ENCODE measurements around the gene MRPL52. TPM values are rescaled to one million over a fixed set of nuclear protein-coding genes. Genes with fewer than 3 reads are reported as not detected.

The MRPL52 gene
- total RNA-seq, 5 donors from 2014 or later (not counting 1 experiment from before 2014, with no cell fraction given), result 36.5 to 70.1 (median 62.2) TPM

DNA sequence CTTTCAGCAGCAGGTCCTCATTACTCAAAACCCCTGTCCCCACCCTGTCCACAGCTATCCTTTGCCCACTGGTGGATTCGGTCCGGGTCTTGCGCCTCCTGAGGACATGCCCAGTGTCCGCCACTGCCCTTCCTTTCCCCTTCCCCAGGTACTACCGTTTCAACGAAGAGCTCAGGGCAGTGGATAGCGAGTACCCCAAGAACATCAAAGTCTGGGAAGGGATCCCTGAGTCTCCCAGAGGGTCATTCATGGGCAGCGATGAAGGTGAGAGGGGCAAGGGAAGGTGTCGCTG is 15.4 kb downstream of the MRPL52 start:
- Histone ChIP-seq H3K36me3 (ENCODE audit: control insufficient read depth in 2 of 2, extremely low read depth in 1 of 2, insufficient read depth in 1 of 2, low read length in 1 of 2) (no peaks in the 10 kb centered on the region), H3K27ac (ENCODE audit: low read length) (no peak overlapping the region), H3K4me3 (ENCODE audit: control insufficient read depth in 1 of 2, extremely low read depth in 1 of 2, low read length in 1 of 2) (no peak overlapping the region), H3K27me3 (replicated peaks in 1 of 2; ENCODE audit: control insufficient read depth in 2 of 2, extremely low read depth in 1 of 2, insufficient read depth in 2 of 2, low read length in 1 of 2) (peaks cover 0 to 80% of the 10 kb centered on the region in 2 experiments), H3K4me1 (ENCODE audit: control insufficient read depth in 1 of 2, extremely low read depth in 1 of 2, insufficient read depth in 2 of 2, low read length in 2 of 2) (no peaks in the 10 kb centered on the region), H3K9me3 (no peaks in the 10 kb centered on the region)
- 94% methylated on average over 5 of the region's 9 CpGs for WGBS (ENCODE audit: insufficient coverage)
- ATAC-seq (replicated peaks in 1 of 4), result no peak
- no peaks in the 10 kb centered on the region for H3K4me1 Mint-ChIP-seq
- no peak overlapping the region for H3K4me3 Mint-ChIP-seq
- no peaks in the 10 kb centered on the region for H3K9me3 Mint-ChIP-seq
- no peaks in the 10 kb centered on the region for H3K36me3 Mint-ChIP-seq
- ChIA-PET CTCF (interaction anchor here in 1 of 2 donors (0.7 kb wide), 1 partner anchor 10 kb away, joined by 4 read pairs; no protein-coding TSS in a partner anchor), POLR2A (interaction anchor here in 1 of 2 donors (0.7 kb wide), 1 partner anchor 1146 kb away, joined by 3 read pairs; no protein-coding TSS in a partner anchor)
- H3K27me3 Mint-ChIP-seq, result peaks cover 25 to 43% of the 10 kb centered on the region in 2 donors
- no peak overlapping the region for H3K27ac Mint-ChIP-seq
- no peak for DNase-seq

DNA sequence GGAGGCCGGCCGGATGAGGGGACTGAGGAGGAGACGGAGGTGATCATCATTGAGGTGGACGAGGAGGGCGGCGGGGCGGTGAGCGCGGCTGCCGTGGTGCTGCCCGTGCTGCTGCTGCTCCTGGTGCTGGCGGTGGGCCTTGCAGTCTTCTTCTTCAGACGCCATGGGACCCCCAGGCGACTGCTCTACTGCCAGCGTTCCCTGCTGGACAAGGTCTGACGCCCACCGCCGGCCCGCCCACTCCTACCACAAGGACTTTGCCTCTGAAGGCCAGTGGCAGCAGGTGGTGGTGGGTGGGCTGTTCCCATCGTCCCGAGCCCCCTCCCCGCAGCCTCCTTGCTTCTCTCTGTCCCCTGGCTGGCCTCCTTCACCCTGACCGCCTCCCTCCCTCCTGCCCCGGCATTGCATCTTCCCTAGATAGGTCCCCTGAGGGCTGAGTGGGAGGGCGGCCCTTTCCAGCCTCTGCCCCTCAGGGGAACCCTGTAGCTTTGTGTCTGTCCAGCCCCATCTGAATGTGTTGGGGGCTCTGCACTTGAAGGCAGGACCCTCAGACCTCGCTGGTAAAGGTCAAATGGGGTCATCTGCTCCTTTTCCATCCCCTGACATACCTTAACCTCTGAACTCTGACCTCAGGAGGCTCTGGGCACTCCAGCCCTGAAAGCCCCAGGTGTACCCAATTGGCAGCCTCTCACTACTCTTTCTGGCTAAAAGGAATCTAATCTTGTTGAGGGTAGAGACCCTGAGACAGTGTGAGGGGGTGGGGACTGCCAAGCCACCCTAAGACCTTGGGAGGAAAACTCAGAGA is 16.3 kb downstream of the MRPL52 start:
- H3K36me3 ChIP-seq (ENCODE audit: control insufficient read depth in 2 of 2, extremely low read depth in 1 of 2, insufficient read depth in 1 of 2, low read length in 1 of 2), result no peaks in the 10 kb centered on the region
- Mint-ChIP-seq H3K9me3 (no peaks in the 10 kb centered on the region), H3K4me1 (no peaks in the 10 kb centered on the region), H3K27ac (no peak overlapping the region), H3K27me3 (peaks cover 17 to 37% of the 10 kb centered on the region in 2 donors), H3K36me3 (no peaks in the 10 kb centered on the region), H3K4me3 (no peak overlapping the region)
- H3K27ac ChIP-seq (ENCODE audit: low read length), result no peak overlapping the region
- peaks cover 0 to 74% of the 10 kb centered on the region in 2 experiments for H3K27me3 ChIP-seq (replicated peaks in 1 of 2; ENCODE audit: control insufficient read depth in 2 of 2, extremely low read depth in 1 of 2, insufficient read depth in 2 of 2, low read length in 1 of 2)
- DNase-seq (no peak), ATAC-seq (replicated peaks in 1 of 4) (no peak)
- no peaks in the 10 kb centered on the region for H3K4me1 ChIP-seq (ENCODE audit: control insufficient read depth in 1 of 2, extremely low read depth in 1 of 2, insufficient read depth in 2 of 2, low read length in 2 of 2)
- H3K4me3 ChIP-seq (ENCODE audit: control insufficient read depth in 1 of 2, extremely low read depth in 1 of 2, low read length in 1 of 2), result no peak overlapping the region
- POLR2A ChIA-PET, result no interaction called here
- CTCF ChIA-PET, result interaction anchor here in 1 of 2 donors (0.6 kb wide), 1 partner anchor 1235 kb away, joined by 3 read pairs; no protein-coding TSS in a partner anchor
- WGBS (ENCODE audit: insufficient coverage), result 98% methylated on average over 12 of the region's 26 CpGs
- no peaks in the 10 kb centered on the region for H3K9me3 ChIP-seq

DNA sequence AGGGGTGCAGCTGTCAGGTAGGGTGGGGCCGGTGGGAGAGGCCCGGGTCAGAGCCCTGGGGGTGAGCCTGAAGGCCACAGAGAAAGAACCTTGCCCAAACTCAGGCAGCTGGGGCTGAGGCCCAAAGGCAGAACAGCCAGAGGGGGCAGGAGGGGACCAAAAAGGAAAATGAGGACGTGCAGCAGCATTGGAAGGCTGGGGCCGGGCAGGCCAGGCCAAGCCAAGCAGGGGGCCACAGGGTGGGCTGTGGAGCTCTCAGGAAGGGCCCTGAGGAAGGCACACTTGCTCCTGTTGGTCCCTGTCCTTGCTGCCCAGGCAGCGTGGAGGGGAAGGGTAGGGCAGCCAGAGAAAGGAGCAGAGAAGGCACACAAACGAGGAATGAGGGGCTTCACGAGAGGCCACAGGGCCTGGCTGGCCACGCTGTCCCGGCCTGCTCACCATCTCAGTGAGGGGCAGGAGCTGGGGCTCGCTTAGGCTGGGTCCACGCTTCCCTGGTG is 17.2 kb downstream of the MRPL52 start:
- no peaks in the 10 kb centered on the region for H3K36me3 ChIP-seq (ENCODE audit: control insufficient read depth in 2 of 2, extremely low read depth in 1 of 2, insufficient read depth in 1 of 2, low read length in 1 of 2)

DNA sequence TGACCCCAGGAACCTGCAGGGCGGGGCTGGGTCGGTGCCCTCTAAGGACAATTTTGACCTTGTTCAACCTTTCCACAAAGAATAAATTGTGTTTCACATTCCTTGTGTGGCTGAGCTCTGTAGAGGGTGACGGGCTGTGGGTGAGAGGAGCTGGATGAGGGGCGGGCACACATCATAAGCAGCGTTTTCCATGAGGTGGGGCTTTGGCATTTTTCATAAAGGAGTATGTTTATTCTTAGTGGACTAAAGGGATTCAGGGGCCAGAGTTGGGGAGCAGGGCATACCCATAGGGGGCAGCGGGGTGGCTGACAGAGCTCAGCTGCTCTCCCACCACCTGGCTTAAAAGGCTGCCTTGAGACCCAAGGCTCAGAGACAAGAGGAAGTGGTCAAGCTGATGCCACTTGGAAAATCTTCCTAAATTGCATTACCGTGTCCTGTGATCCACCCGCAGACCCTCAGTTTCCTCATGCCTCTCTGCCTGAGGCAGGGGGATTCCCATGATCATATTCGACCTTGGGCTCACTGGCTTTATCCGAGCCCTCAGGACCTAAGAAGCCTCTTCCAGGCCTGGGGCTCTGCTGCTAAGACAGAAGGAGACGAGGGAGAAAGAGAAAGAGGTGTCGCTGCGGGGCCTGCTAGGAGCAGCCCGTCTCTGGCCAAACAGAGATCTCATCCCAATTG is 18.1 kb downstream of the MRPL52 start:
- no peak overlapping the region for H3K27ac ChIP-seq (ENCODE audit: low read length)

More for the DNA sequence above, 17.2 kb downstream of the MRPL52 start:
- Mint-ChIP-seq H3K36me3 (no peaks in the 10 kb centered on the region), H3K27ac (no peak overlapping the region), H3K9me3 (no peaks in the 10 kb centered on the region), H3K4me1 (peaks cover 0 to 2% (median 0%) of the 10 kb centered on the region in 3 donors), H3K4me3 (no peak overlapping the region), H3K27me3 (peaks cover 17 to 34% of the 10 kb centered on the region in 2 donors)
- ATAC-seq (replicated peaks in 1 of 4) (no peak), DNase-seq (no peak)
- no peaks in the 10 kb centered on the region for H3K4me1 ChIP-seq (ENCODE audit: control insufficient read depth in 1 of 2, extremely low read depth in 1 of 2, insufficient read depth in 2 of 2, low read length in 2 of 2)
- 70% methylated on average over 9 of the region's 11 CpGs for WGBS (ENCODE audit: insufficient coverage)
- ChIA-PET CTCF (interaction anchor here in 1 of 2 donors (0.6 kb wide), 1 partner anchor 1236 kb away, joined by 3 read pairs; no protein-coding TSS in a partner anchor), POLR2A (interaction anchor here in 1 of 2 donors (0.7 kb wide), 1 partner anchor 294 kb away, joined by 3 read pairs; no protein-coding TSS in a partner anchor)
- H3K27ac ChIP-seq (ENCODE audit: low read length), result no peak overlapping the region
- H3K27me3 ChIP-seq (replicated peaks in 1 of 2; ENCODE audit: control insufficient read depth in 2 of 2, extremely low read depth in 1 of 2, insufficient read depth in 2 of 2, low read length in 1 of 2), result peaks cover 0 to 70% of the 10 kb centered on the region in 2 experiments
- H3K4me3 ChIP-seq (ENCODE audit: control insufficient read depth in 1 of 2, extremely low read depth in 1 of 2, low read length in 1 of 2), result no peak overlapping the region
- no peaks in the 10 kb centered on the region for H3K9me3 ChIP-seq

DNA sequence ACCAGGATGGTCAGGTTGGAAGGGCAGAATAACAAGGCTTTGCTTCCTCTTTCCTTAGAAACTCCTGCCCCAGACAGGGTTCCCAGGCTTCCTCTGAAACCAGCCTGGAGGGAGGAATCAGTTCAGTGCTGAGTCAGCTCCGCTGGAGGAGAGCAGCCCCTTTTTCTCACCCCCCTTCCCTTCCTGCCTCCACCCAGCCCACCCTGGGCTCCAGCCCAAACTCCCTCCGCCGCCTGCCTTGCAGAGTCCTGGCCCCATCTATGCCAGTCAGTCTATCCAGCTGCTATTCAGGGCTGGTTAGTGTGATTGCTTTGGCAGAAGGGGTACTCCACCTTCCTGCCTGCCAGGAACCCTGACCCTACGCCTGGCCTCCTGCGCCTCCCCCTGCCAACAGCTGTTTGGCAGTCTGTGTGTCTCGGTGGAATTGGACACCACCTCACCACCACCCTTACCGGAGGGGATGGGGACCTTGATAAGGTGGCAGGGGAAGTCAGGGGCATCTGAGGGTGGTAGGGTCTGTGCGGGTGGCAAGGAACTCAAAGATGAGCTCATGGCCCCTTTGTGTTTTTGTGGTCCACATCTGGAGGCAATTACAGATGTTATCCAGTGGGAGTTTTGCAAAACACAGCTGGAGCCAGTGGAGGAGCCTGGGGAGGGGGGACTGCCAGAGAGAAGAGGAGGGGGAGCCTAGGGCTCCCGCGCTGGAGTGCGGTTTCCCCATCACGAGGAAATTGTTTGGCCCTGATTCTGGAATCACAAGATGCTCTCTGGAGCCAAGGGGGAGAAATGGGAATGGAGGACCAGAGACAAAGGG is 18.9 kb downstream of the MRPL52 start:
- ATAC-seq (replicated peaks in 1 of 4) (no peak), DNase-seq (no peak)
- POLR2A ChIA-PET, result no interaction called here
- Mint-ChIP-seq H3K27ac (no peak overlapping the region), H3K27me3 (peaks cover 17 to 29% of the 10 kb centered on the region in 2 donors), H3K4me1 (peaks cover 3 to 10% (median 9%) of the 10 kb centered on the region in 3 donors), H3K36me3 (no peaks in the 10 kb centered on the region), H3K4me3 (no peak overlapping the region), H3K9me3 (no peaks in the 10 kb centered on the region)
- no peaks in the 10 kb centered on the region for H3K9me3 ChIP-seq
- peaks cover 0 to 9% of the 10 kb centered on the region in 2 experiments for H3K4me1 ChIP-seq (ENCODE audit: control insufficient read depth in 1 of 2, extremely low read depth in 1 of 2, insufficient read depth in 2 of 2, low read length in 2 of 2)
- CTCF ChIA-PET, result interaction anchor here in 1 of 2 donors (1.0 kb wide), 1 partner anchor 24 kb away, joined by 5 read pairs; no protein-coding TSS in a partner anchor
- no peaks in the 10 kb centered on the region for H3K36me3 ChIP-seq (ENCODE audit: control insufficient read depth in 2 of 2, extremely low read depth in 1 of 2, insufficient read depth in 1 of 2, low read length in 1 of 2)
- H3K4me3 ChIP-seq (ENCODE audit: control insufficient read depth in 1 of 2, extremely low read depth in 1 of 2, low read length in 1 of 2), result no peak overlapping the region
- H3K27ac ChIP-seq (ENCODE audit: low read length), result no peak overlapping the region
- 64% methylated on average over 5 of the region's 12 CpGs for WGBS (ENCODE audit: insufficient coverage)
- H3K27me3 ChIP-seq (replicated peaks in 1 of 2; ENCODE audit: control insufficient read depth in 2 of 2, extremely low read depth in 1 of 2, insufficient read depth in 2 of 2, low read length in 1 of 2), result peaks cover 0 to 58% of the 10 kb centered on the region in 2 experiments

More for the DNA sequence above, 18.1 kb downstream of the MRPL52 start:
- Histone ChIP-seq H3K4me3 (ENCODE audit: control insufficient read depth in 1 of 2, extremely low read depth in 1 of 2, low read length in 1 of 2) (no peak overlapping the region), H3K4me1 (ENCODE audit: control insufficient read depth in 1 of 2, extremely low read depth in 1 of 2, insufficient read depth in 2 of 2, low read length in 2 of 2) (peaks cover 0 to 1% of the 10 kb centered on the region in 2 experiments), H3K27me3 (replicated peaks in 1 of 2; ENCODE audit: control insufficient read depth in 2 of 2, extremely low read depth in 1 of 2, insufficient read depth in 2 of 2, low read length in 1 of 2) (peaks cover 0 to 62% of the 10 kb centered on the region in 2 experiments), H3K36me3 (ENCODE audit: control insufficient read depth in 2 of 2, extremely low read depth in 1 of 2, insufficient read depth in 1 of 2, low read length in 1 of 2) (no peaks in the 10 kb centered on the region), H3K9me3 (no peaks in the 10 kb centered on the region)
- H3K36me3 Mint-ChIP-seq, result no peaks in the 10 kb centered on the region
- H3K4me3 Mint-ChIP-seq, result no peak overlapping the region
- DNase-seq, result no peak
- H3K9me3 Mint-ChIP-seq, result no peaks in the 10 kb centered on the region
- 70% methylated on average over 12 of the region's 14 CpGs for WGBS (ENCODE audit: insufficient coverage)
- ATAC-seq (replicated peaks in 1 of 4), result no peak
- H3K4me1 Mint-ChIP-seq, result peaks cover 0 to 3% (median 2%) of the 10 kb centered on the region in 3 donors
- H3K27ac Mint-ChIP-seq, result no peak overlapping the region
- CTCF ChIA-PET, result no interaction called here
- peaks cover 17 to 34% of the 10 kb centered on the region in 2 donors for H3K27me3 Mint-ChIP-seq
- POLR2A ChIA-PET, result interaction anchor here in 1 of 2 donors (0.7 kb wide), 1 partner anchor 295 kb away, joined by 3 read pairs; no protein-coding TSS in a partner anchor
